Anterior cingulate cortex (tissue), 58 donors: ENCODE data around the gene POLR2I.
"Not testable (repeated sequence)": the region's sequence is repeated elsewhere in the genome, so short reads cannot be mapped to it uniquely, and the experiment has no call there.

Source experiments
- DNase-seq, 58 donors: peaks; one replicate each; lab custom pipeline; 2025; lab: John Stamatoyannopoulos, UW

The POLR2I gene

DNA sequence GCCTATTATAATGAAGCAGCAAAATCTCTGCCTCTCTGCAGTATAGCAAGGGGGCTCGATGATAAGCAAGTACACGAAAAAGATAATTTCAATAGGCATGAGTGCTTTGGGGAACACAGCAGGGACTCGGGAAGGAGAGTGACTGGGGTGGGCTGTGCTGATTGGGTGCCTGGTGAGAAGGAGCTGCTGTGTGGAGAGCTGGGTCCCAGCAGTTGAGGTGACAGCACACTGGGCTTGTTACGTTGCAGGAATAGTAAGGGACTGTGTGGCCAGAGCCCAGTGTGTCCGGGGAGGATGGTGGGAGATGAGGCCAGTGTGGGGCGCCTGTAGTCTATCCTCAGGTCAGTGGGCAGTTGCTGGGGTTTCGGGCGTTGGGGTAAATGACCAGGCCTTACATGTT lies 42.6 kb downstream of the POLR2I start:
- no peak for DNase-seq

DNA sequence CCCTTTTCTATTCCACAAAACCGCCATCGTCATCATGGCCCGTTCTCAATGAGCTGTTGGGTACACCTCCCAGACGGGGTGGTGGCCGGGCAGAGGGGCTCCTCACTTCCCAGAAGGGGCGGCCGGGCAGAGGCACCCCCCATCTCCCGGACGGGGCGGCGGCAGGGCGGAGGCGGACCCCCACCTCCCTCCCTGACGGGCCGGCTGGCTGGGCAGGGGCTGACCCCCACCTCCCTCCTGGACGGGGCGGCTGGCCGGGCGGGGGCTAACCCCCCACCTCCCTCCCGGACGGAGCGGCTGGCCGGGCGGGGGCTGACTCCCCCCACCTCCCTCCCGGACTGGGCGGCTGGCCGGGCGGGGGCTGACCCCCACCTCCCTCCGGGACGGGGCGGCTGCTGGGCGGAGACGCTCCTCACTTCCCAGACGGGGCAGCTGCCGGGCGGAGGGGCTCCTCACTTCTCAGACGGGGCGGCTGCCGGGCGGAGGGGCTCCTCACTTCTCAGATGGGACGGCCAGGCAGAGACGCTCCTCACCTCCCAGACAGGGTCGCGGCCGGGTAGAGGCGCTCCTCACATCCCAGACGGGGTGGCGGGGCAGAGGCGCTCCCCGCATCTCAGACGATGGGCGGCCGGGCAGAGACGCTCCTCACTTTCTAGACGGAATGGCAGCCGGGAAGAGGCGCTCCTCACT lies 45.7 kb downstream of the POLR2I start:
- DNase-seq, result not testable (repeated sequence)

DNA sequence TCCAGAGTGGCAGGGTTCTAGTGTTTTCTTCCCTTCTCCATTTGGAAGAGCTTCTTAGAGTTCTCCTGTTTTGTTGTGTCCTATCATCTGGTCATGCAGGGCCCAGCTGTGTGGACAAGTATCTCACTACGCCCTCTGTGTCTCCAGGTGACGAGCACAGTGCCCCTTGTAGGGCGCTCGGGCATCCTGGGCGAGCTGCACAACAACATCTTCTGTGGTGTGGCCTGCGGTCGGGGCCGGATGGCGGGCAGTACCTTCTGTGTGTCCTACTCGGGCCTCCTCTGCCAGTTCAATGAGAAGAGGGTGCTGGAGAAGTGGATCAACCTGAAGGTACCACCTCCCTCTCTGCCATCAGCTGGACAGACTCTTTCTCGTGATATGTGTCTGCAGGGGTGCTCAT lies 47.0 kb downstream of the POLR2I start:
- DNase-seq, result no peak

- DNase-seq, result no peak
Observed at GRCh38 chr19:36064826-36065225, 49.8 kb downstream of the POLR2I start.
